GM21576 (cell line): ENCODE data around the gene ASTN1.

ENCODE experiments used
- ATAC-seq: cut with Tn5 transposase; IDR thresholded peaks from one replicate; pipeline ENCODE4 v1.9.1; 2021; ENCODE audit warnings: mild to moderate bottlenecking, moderate library complexity; ENCODE audit not compliant: unreplicated experiment

ASTN1 gene

GRCh38 chr1:176932114-176933104 lies 232.1 kb downstream of the ASTN1 start:
- no peak for ATAC-seq

DNA sequence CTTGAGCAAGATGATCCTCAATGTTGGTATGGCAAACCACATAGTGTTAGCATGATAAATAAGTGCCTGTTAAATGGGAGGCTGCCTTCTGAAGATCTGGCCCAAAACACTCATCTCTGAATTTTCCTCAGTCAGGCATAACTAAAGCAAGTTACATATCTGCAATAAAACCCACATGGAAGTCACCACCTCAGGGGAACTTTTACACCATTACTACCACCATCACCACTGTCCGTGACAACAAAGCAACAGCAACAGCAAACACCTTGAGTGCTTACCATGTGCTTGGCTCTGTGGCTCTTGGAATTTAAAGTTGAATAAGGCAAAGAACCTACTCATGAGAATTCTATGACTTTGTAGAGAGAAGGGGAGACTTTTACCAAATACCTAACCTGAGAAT lies 233.0 kb downstream of the ASTN1 start:
- ATAC-seq = no peak

DNA sequence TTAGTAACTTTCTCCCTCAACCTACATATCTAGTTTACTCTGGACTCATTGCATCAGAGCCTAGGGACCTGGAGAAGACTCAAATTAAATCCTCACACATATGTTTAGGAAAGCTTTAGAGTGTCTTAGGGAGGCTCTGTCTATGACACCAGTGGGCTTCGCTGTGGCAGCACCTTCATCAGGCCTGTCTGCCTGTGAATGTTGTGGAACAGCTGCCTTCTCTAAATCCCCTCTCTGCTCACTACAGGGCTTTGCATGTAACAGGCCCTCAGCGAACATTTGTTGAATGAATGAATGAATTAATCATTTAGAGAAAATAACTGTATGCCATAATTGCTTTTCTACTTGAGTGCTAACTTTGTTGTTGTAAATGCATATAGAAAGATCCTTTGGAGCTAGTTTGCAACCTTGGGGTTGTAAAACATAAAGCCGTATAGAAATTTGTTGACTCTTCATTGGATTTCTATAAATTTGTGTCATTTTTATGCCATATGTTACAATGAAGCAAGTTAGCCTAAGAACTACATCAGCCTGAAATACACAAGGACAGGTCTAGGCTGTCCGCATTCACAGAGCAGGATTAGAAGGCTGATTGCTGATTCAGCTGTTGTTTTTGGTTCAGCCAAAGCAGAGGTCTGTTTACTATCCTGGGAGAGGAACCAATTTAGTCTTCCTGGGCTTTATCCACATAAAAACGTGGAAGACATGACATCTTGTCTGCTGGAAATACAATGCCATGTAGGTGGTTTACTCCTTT lies 238.0 kb downstream of the ASTN1 start:
- ATAC-seq = no peak

DNA sequence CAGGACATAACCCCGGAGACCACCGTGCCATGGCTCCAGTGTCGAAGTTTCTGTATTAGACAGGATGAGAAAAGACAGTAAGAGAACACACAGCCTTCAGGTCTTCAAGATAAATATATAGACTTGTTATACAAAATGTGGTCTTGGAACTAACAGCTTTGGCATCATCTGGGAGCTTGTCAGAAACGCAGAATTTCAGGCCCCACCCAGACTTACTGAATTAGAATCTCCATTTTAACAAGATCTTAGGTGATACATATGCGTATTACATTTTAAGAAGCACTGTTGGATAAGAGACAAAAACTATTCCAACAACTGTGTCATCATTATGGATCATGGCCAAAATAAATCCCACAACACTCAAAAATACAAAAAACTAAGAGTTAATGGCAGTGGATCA lies 239.3 kb downstream of the ASTN1 start:
- ATAC-seq = no peak

GRCh38 chr1:176923283-176923682 lies 241.2 kb downstream of the ASTN1 start:
- no peak for ATAC-seq

DNA sequence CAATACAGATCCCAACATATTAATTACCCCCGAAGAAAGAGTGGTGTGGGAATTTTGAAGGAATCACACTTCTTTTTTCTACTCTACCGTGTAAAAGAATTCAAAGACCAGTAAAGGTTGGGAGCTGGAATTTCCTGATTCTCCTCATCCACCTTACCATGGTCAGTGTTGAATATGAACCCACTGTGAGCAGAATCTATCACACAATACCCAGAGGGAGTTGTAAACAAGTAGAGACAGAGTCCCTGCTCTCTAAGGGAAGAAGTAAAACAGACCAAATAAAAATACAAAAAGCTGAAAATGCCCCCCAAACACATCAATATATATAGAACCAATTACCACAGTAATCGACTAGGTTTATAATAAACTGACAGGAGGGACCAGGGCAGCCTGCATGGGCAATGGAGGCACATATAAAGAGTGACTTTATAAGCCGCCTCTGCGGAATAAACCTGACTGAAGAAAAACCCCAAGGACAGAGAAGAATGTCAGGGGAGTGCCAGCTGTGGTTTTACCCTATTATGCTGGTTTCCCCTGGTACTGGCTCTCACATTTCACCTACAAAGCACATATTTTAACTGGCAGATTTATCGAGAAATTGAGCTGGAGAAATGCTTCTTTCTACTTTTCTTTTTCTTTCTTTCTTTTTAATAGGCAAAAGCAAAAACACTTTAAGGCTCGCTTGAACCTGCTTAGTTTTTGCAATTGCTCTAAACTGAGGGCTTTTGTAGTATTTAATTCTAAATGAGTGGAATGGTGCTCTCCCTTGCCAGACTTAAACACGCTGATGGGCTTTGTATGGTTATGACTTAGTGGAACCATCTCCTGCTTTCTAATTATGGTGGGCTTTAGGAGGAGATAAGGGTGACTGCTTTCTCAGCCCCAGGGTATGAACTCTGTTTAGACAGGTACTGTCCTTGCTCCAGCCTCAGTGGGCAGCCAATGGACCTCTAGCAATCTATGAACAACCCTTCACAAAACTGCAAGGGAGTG lies 244.8 kb downstream of the ASTN1 start:
- no peak for ATAC-seq

DNA sequence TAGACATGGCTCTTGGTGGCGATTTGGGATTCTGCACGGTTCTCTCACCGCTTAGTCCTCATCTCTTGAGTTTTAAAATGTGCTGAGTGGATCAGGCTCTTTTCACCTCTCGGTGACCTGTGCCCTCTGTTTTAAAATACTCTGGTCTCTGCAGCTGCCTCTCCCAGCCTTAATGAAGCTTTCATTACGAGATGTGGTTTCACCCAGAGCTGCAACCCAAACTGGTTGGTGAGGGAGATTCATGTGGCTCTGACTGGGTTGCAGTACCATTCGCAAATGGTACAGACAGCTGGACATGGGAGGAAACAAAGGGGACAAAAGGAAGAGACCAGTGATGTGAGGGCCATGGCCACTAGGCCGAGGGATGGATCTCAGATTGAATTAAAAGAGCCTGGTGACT lies 258.9 kb downstream of the ASTN1 start:
- no peak for ATAC-seq

DNA sequence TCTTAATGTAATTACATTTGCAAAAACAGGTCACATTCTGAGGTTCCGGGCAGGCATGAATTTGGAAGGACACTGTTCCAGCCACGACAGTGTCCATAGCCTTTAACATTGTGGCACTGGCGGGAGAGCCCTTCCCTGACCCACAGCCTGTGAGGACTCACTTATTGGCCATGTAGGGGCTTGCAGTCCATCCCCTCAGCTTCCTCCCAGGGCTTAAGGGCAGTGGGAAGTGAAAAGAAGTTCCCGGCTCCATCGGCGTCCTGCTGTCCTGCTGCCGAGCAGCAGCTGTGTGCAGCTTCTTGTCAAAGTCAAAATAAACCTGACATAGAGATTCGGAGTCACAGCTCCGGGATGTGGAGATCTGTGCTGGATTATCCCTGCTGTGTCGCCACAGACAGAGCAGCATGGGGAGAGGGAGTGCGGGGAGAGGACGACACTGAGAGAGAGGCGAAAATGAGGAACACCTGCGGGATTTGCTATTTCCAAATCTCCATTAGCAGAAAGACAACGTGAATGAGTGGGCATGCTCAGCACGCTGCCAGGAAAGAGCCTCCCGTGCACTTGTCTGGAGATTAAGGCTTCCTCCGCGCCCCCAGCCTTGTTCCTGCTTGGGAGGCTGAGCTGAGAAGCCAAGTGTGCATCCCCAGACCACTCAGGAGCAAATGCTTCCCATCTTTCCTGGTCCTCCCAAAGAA lies 260.3 kb downstream of the ASTN1 start:
- ATAC-seq = no peak

DNA sequence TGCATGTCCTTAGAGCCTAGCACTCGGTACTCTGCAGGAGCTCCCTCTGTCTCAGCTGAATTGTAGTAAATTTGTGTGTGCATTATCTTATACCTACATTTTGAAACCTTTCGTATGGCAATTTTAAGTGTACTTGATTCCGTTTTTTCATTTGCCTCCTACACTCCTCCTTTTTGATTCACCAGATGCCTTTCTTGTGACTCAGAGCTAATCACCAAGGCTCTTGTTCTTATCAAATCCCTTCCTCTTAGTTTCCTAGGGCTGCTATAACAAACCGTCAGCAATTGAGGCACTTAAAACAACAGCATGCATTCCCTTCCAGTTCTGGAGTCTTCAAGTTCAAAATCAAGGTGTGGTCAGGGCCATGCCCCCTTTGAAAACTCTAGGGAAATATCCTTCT lies 261.0 kb downstream of the ASTN1 start:
- ATAC-seq = no peak

DNA sequence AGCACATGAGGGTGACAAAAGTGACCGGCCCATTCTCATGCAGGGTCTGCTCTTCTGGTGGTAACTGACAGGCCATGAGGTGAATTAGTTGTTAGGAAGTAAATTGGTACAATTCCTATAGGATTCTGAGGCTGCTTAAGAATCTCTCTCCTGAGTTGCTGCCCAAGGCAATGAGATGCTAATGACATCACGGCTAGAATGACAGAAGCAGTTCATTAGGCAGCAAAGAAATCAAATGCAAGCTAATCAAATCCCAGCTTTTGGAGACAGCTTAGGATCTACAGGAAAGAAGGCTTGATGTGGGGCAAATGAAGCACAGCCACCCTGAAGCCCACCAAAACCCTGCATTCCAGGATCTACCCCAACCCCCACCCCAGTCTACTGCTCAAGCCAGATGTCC lies 265.2 kb downstream of the ASTN1 start:
- ATAC-seq = no peak

- ATAC-seq = peak; percentile 76
Measured at GRCh38 chr1:176897350-176898236, 266.9 kb downstream of the ASTN1 start.

GRCh38 chr1:176896216-176896615 lies 268.3 kb downstream of the ASTN1 start:
- no peak for ATAC-seq

GRCh38 chr1:176894450-176894849 lies 270.1 kb downstream of the ASTN1 start:
- no peak for ATAC-seq

DNA sequence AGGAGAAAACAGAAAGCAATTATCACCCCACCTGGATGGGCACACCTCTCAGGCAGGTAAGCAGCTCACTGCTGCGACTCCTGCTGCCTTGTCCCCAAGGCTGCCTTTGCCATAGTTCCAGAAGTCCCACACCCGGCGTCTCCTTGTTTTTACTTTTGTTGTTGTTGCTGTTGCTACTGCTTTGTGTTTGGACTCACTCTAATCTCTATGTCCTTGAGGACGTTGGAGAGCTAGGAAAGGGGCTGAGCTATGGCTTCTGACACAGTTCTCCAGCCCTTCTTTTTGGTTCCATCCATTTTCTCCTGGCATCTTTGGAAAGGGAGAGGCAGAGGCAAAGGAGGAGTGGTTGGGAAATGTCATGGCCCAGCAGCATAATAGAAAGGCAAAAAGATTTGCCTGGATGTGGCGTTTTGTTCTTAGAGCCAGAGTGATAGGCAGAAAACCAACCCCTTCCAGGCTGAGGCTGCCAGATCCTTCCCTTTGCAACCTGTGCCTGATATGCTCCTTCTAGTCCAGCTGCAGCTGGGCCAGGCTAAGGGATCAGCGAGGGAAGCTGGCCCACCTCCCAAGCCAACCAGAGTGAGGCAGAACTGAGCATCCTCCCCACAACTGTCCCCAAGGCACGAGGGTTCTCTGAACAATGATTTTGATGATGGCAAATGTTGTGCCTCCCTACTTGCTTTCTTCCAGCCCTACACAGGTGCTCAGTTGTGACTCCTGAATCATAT lies 270.7 kb downstream of the ASTN1 start:
- no peak for ATAC-seq

DNA sequence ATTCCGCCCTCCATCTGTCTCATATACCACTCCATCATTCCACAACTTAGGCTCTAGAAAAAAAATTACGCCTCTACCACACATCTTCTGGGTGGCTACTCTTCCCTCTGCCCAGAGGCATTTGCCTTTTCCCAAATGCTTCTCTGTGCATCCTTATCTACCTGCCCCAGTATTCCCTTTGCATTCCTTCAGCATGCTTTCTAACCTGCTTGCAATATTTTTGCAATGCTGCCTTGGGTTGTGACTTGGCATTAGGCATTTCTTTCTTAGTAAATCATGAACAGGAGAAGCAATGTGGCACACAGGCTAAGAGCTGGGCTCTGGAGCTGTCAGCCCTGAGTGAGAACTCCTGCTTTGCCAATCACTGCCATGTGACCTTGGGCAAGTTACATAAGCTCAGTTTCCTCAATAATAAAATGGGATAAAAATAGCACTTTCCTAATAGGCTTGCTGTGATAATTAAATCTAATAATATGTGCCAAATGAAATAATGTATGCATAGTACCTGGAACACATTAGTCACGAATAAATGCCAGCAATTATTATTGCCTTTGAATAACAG lies 276.0 kb downstream of the ASTN1 start:
- ATAC-seq = no peak

DNA sequence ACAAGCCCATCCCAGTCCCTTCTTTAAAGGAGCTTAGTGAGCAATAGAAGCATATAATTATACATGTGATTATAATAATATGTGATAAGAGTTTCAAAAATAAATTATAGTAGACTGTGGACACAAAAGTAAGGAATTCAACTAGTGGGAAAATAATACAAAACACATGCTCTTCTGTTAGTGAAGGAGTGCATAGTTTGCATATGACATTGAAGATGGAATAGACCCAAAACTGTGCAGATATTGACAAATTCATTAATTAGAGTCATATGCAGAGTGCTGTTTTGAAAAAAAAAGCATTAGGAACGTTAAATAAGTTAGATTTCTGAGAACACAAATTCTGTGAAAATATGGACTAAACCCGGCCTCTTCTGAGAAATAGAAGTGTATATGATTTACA lies 278.8 kb downstream of the ASTN1 start:
- no peak for ATAC-seq

- no peak for ATAC-seq
Measured at GRCh38 chr1:176885341-176885740, 279.2 kb downstream of the ASTN1 start.

DNA sequence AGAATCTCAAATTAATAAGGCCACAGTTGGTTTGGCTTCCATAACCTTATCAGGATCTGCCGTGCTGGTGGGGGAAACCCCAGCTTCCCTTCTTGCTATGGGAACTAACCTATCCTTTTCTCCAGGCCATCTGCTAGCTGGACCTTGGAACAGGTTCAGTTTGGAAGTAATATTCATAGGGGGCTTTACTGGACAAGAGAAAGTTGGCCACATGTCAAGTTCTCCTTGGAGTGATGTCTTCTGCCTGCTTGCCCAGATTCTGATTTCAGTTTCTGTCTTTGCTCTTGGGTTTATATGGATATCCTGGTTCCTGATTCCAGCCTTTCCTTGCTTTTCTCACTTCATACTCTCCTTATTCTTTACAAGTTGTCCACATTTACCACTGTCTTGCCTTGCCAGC lies 279.6 kb downstream of the ASTN1 start:
- ATAC-seq = no peak
